OCI-LY7 (cell line): Measurements from ENCODE around the gene SLCO2A1. TPM values are rescaled to one million over a fixed set of nuclear protein-coding genes. Genes with fewer than 3 reads are reported as not detected.

Experiments
- BruUV-seq: library from RNA; stranded (reverse); fragments of 400-500 nt; replicated peaks from 2 replicates; lab custom pipeline; 2021; lab: Mats Ljungman, UMichigan
- CTCF ChIA-PET: fragments of 300-600 bp; sonication (Branson Sonifier 250); formaldehyde crosslinking; loops from one replicate; lab custom pipeline; 2022; ENCODE audit warnings: antibody characterized with exemption; ENCODE audit not compliant: unreplicated experiment; lab: Charles Lee
- POLR2A ChIA-PET: fragments of 300-600 bp; sonication (Branson Sonifier 250); formaldehyde crosslinking; loops from one replicate; lab custom pipeline; 2022; ENCODE audit warnings: antibody characterized with exemption; lab: Charles Lee
- DNase-seq: peaks from one replicate; pipeline ENCODE4 v3.0.0-alpha.2; 2015; ENCODE audit warnings: low spot score
- H2AFZ ChIP-seq: fragments of 200-600 bp; sonication (generic), shearing (Covaris generic); 2 replicates; pipeline ENCODE4 v1.6.1; 2014; ENCODE audit warnings: mild to moderate bottlenecking, antibody characterized with exemption, low read length, moderate library complexity
- H3K27ac ChIP-seq: fragments of 200-600 bp; sonication (generic); 2 replicates; pipeline ENCODE4 v1.5.1; 2014; ENCODE audit warnings: mixed run types, low read depth, mild to moderate bottlenecking, moderate library complexity, low read length, inconsistent platforms; ENCODE audit not compliant: poor library complexity, severe bottlenecking
- H3K36me3 ChIP-seq: fragments of 200-600 bp; sonication (generic); 2 replicates; pipeline ENCODE4 v1.6.1; 2014; ENCODE audit warnings: mild to moderate bottlenecking, antibody characterized with exemption, low read length, moderate library complexity, mixed read lengths; ENCODE audit not compliant: insufficient read depth
- H3K4me1 ChIP-seq: fragments of 200-600 bp; sonication (generic); 2 replicates; pipeline ENCODE4 v1.5.1; 2014; ENCODE audit warnings: mild to moderate bottlenecking, low read length; ENCODE audit not compliant: insufficient read depth, poor library complexity, severe bottlenecking
- H3K4me2 ChIP-seq: fragments of 200-600 bp; sonication (generic); 2 replicates; pipeline ENCODE4 v1.6.1; 2014; ENCODE audit warnings: mild to moderate bottlenecking, low read length
- H3K4me3 ChIP-seq: fragments of 200-600 bp; sonication (generic); 2 replicates; pipeline ENCODE4 v1.5.1; 2014; ENCODE audit warnings: mild to moderate bottlenecking, low read depth, low read length; ENCODE audit not compliant: poor library complexity, severe bottlenecking
- H3K79me2 ChIP-seq: fragments of 200-600 bp; sonication (generic); 2 replicates; pipeline ENCODE4 v1.6.1; 2016; ENCODE audit warnings: low read depth, mild to moderate bottlenecking, low read length, moderate library complexity, mixed read lengths; ENCODE audit not compliant: insufficient read depth
- H3K9me2 ChIP-seq: fragments of 200-600 bp; sonication (generic); 2 replicates; pipeline ENCODE4 v1.6.1; 2016; ENCODE audit warnings: mild to moderate bottlenecking, low read length, mixed read lengths; ENCODE audit not compliant: insufficient read depth
- H3K9me3 ChIP-seq: fragments of 200-600 bp; sonication (generic); 2 replicates; pipeline ENCODE4 v1.6.1; 2014; ENCODE audit warnings: mild to moderate bottlenecking, mixed run types, low read length, mixed read lengths
- H4K20me1 ChIP-seq: fragments of 200-600 bp; sonication (generic); 2 replicates; pipeline ENCODE4 v1.6.1; 2014; ENCODE audit warnings: mild to moderate bottlenecking, antibody characterized with exemption, low read length, moderate library complexity, mixed read lengths; ENCODE audit not compliant: insufficient read depth
- CTCF ChIP-seq: fragments of 200-600 bp; sonication (generic); conservative IDR thresholded peaks from 2 replicates; pipeline ENCODE4 v1.5.1; 2014; ENCODE audit warnings: mild to moderate bottlenecking, antibody characterized with exemption, low read length, moderate library complexity, mixed read lengths
- EZH2phosphoT487 ChIP-seq: fragments of 200-600 bp; sonication (generic); IDR thresholded peaks from 2 replicates; pipeline ENCODE4 v1.6.1; 2018; ENCODE audit warnings: low read depth, borderline replicate concordance, mild to moderate bottlenecking, mixed run types, antibody characterized with exemption, low read length, moderate library complexity, mixed read lengths
- intact Hi-C: fragments of 100-400 bp; cut with micrococcal nuclease; formaldehyde crosslinking; loops from one replicate; pipeline ENCODE4 v1.10.0; 2022; ENCODE audit not compliant: unreplicated experiment
- total RNA-seq, 2 experiments: library from RNA; depleted of rRNA in 1 of 2; stranded (reverse); fragments of >200 nt in 1 of 2; shearing (Covaris generic) in 1 of 2; gene quantifications; 2 replicates each; pipeline ENCODE4 v1.2.3, GENCODE V29; 2014 to 2022

Gene SLCO2A1
- total RNA-seq, 2 experiments from 2014 or later: not detected

GRCh38 chr3:134076851-134077250 is 47.1 kb upstream of the SLCO2A1 start:
- no peak for TF ChIP-seq EZH2phosphoT487
- no peak for TF ChIP-seq CTCF
- Histone ChIP-seq H3K79me2 (no peaks in the 10 kb centered on the region), H3K4me1 (no peaks in the 10 kb centered on the region), H3K9me3 (no peaks in the 10 kb centered on the region), H3K4me2 (no peak overlapping the region), H3K36me3 (no peaks in the 10 kb centered on the region), H3K9me2 (no peaks in the 10 kb centered on the region), H3K27ac (no peak overlapping the region), H3K4me3 (no peak overlapping the region), H2AFZ (no peak overlapping the region), H4K20me1 (no peaks in the 10 kb centered on the region)
- BruUV-seq: no TSS peak
- intact Hi-C loops: no loop called here
- POLR2A ChIA-PET: no interaction called here
- DNase-seq: no peak
- CTCF ChIA-PET: no interaction called here

DNA sequence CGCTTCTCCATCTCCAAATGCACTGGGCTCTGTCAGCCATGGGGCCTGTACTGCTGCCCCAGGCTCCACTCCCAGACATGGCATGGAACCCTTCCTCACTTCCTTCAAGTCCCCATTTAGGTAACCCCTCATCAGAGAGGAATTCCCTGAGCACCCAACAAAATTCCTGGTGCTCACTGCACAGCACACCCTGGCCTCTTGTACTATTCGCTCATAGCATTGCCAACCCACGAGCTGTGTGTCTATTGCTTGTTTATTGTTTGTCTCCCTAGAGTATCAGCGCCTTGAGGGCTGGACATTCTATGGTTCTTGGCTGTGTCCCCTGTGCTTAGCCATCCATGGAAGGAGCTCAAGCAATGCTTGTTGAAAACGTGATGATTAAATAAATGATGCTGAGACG is 46.1 kb upstream of the SLCO2A1 start:
- ChIA-PET POLR2A (no interaction called here), CTCF (no interaction called here)
- no peak for DNase-seq
- H2AFZ ChIP-seq: no peak overlapping the region
- no peak overlapping the region for H3K4me3 ChIP-seq
- no peaks in the 10 kb centered on the region for H3K79me2 ChIP-seq
- intact Hi-C loops: no loop called here
- H3K36me3 ChIP-seq: no peaks in the 10 kb centered on the region
- H3K9me2 ChIP-seq: no peaks in the 10 kb centered on the region
- H3K27ac ChIP-seq: no peak overlapping the region
- no peak overlapping the region for H3K4me2 ChIP-seq
- TF ChIP-seq CTCF: no peak
- TF ChIP-seq EZH2phosphoT487: no peak
- no peaks in the 10 kb centered on the region for H3K9me3 ChIP-seq
- no TSS peak for BruUV-seq
- no peaks in the 10 kb centered on the region for H4K20me1 ChIP-seq
- no peaks in the 10 kb centered on the region for H3K4me1 ChIP-seq

GRCh38 chr3:134075568-134075825 is 45.8 kb upstream of the SLCO2A1 start:
- no peak for DNase-seq
- Histone ChIP-seq H3K36me3 (no peaks in the 10 kb centered on the region), H3K9me2 (no peaks in the 10 kb centered on the region), H3K4me3 (no peak overlapping the region), H3K79me2 (no peaks in the 10 kb centered on the region), H2AFZ (no peak overlapping the region), H3K27ac (no peak overlapping the region), H3K9me3 (no peaks in the 10 kb centered on the region), H3K4me2 (no peak overlapping the region), H4K20me1 (no peaks in the 10 kb centered on the region), H3K4me1 (no peaks in the 10 kb centered on the region)
- ChIA-PET CTCF (no interaction called here), POLR2A (interaction anchor here (0.6 kb wide), 1 partner anchor 25 kb away, joined by 6 read pairs; no protein-coding TSS in a partner anchor)
- intact Hi-C loops: no loop called here
- TF ChIP-seq EZH2phosphoT487 (no peak), CTCF (no peak)
- no TSS peak for BruUV-seq
